ENCODE data around the gene CACUL1.

- TF ChIP-seq CTCF (IDR thresholded peaks at IDR 0.05) (no peak), POLR2A (IDR thresholded peaks at IDR 0.05) (no peak)
These were observed 118.9 kb downstream of the CACUL1 start for GRCh38 chr10:118635674-118636402.

Data from heart left ventricle (tissue), 13 donors.